Right atrium auricular region (tissue), 2 donors: Measurements from ENCODE around the gene GALNT16. TPM values are rescaled to one million over a fixed set of nuclear protein-coding genes. Genes with fewer than 3 reads are reported as not detected.
"Not testable (repeated sequence)": the region's sequence is repeated elsewhere in the genome, so short reads cannot be mapped to it uniquely, and the experiment has no call there.

ENCODE experiments used
- DNase-seq: peaks from one replicate; pipeline ENCODE4 v3.0.0-alpha.2; 2019; ENCODE audit warnings: low spot score
- H3K27ac ChIP-seq, 2 donors: fragments of 200-600 bp; sonication (generic); 1 replicate in 1 of 2; 2 replicates in 1 of 2; pipeline ENCODE4 v1.5.1; 2016 to 2019
- H3K27me3 ChIP-seq, 2 donors: fragments of 200-600 bp; sonication (generic); one replicate each; pipeline versions ENCODE4 v1.5.1 to v1.6.0; 2017 to 2019
- H3K36me3 ChIP-seq: fragments of 200-600 bp; sonication (generic); one replicate; pipeline ENCODE4 v1.5.1; 2016
- H3K4me1 ChIP-seq, 2 donors: fragments of 200-600 bp; sonication (generic); one replicate each; pipeline versions ENCODE4 v1.5.1 to v1.6.0; 2017 to 2019
- H3K4me3 ChIP-seq, 2 donors: fragments of 200-600 bp; sonication (generic); 1 replicate in 1 of 2; 2 replicates in 1 of 2; pipeline ENCODE4 v1.5.1; 2017 to 2019; ENCODE audit warnings: mild to moderate bottlenecking in 1 of 2, moderate library complexity in 1 of 2
- H3K9me3 ChIP-seq, 2 donors: fragments of 200-600 bp; sonication (generic); one replicate each; pipeline ENCODE4 v1.5.1; 2019
- total RNA-seq, 2 donors: library from RNA; depleted of rRNA; stranded (reverse); fragments of >200 nt; gene quantifications; one replicate each; pipeline ENCODE4 v1.1.0, GENCODE V29; 2016
- TF ChIP-seq, protein P1 (sequence below), 2 donors: fragments of 200-600 bp; sonication (generic); IDR thresholded peaks; one replicate each; pipeline ENCODE4 v1.5.1; 2019; ENCODE audit warnings: antibody characterized with exemption in 2 of 2

The GALNT16 gene
- total RNA-seq, 2 donors from 2014 or later, result 17.9 to 56.8 TPM

DNA sequence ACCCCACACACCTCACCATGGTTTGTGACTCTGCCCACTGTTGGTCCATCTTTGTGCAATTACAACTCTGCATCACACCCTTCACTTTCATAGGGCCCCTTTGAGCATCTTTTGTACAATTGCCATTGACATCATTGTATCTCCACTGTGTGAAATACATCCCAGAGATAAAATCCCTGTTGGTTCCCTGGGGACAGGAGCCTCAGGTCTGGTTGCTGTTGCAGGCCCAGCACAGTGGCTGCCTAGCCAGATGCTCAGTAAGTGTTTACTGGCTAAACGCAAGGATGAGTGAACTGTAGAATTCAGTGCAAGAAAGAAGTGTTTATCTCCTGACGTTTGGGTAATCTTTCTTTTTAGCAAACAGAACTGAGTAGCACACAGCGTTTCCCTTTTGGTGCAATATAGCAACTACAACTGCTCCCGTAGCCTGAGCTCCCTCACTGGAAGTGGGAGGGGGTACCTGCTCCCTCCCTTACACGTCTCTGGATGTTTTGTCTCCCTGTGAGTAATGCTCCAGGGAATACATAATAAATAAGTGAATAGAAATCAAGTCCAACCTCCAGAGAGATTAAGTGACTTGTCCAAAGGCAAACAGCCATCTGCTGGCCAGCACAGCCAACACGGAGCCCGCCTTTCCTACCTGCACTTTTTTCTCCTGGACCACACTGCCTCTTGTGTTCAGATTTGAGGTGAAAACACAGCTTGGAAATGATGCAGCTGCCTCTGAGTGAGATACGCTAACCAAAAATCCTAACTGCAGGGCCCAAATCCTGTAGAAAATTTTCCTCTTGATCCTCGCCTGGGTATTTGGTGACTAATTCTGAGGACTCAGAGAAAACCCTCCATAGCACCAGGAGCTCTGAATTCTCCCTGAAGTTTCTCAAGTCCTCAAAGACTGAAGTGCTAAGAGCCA, 27.4 kb downstream of the GALNT16 start:
- Histone ChIP-seq H3K4me3 (no peak overlapping the region), H3K36me3 (no peaks in the 10 kb centered on the region), H3K4me1 (peaks cover 0 to 46% of the 10 kb centered on the region in 2 donors), H3K27me3 (no peaks in the 10 kb centered on the region), H3K9me3 (no peaks in the 10 kb centered on the region), H3K27ac (peak overlapping the region; percentile 48 to 62)
- peak; percentile 60 for DNase-seq
- TF ChIP-seq, protein P1, sequence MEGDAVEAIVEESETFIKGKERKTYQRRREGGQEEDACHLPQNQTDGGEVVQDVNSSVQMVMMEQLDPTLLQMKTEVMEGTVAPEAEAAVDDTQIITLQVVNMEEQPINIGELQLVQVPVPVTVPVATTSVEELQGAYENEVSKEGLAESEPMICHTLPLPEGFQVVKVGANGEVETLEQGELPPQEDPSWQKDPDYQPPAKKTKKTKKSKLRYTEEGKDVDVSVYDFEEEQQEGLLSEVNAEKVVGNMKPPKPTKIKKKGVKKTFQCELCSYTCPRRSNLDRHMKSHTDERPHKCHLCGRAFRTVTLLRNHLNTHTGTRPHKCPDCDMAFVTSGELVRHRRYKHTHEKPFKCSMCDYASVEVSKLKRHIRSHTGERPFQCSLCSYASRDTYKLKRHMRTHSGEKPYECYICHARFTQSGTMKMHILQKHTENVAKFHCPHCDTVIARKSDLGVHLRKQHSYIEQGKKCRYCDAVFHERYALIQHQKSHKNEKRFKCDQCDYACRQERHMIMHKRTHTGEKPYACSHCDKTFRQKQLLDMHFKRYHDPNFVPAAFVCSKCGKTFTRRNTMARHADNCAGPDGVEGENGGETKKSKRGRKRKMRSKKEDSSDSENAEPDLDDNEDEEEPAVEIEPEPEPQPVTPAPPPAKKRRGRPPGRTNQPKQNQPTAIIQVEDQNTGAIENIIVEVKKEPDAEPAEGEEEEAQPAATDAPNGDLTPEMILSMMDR (IDR thresholded peaks at IDR 0.05), result no peak

DNA sequence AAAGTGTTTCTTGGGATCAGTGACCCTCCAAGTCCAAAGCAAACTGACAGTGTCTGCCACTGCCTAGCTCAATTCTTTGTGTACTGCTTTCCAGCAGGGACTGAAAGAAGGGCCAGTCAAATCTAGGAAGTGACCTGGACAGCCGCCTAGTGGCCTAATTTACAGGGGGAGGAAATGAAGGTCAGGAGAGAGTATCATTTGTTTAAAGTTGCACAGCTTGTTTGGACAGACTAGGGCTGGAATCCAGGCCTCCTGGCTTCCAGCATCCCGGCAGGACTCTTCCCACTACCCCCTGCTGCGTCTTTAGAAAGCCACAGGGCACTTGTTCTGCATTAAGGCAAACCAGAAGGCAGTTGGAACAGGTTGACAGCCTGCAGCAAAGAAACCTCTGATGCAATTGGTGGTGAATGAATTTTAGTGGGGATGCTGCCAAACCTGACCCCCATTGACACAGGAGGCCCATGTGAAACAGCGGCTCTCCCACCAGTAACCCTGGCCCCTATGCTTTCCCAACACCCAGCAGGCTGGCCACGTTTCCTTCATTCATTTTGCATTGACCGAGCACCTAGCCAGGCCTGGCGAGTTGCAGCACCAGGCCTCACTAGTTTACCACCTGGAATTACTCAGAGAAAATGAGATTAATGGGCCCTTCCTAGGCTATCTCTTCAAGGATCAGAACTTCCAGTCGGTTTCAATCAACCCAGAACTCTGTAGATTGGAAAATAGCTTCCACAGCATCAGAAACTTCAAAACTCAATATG, 28.2 kb downstream of the GALNT16 start:
- peak; percentile 67 for DNase-seq
- peak overlapping the region; percentile 48 to 62 for H3K27ac ChIP-seq

DNA sequence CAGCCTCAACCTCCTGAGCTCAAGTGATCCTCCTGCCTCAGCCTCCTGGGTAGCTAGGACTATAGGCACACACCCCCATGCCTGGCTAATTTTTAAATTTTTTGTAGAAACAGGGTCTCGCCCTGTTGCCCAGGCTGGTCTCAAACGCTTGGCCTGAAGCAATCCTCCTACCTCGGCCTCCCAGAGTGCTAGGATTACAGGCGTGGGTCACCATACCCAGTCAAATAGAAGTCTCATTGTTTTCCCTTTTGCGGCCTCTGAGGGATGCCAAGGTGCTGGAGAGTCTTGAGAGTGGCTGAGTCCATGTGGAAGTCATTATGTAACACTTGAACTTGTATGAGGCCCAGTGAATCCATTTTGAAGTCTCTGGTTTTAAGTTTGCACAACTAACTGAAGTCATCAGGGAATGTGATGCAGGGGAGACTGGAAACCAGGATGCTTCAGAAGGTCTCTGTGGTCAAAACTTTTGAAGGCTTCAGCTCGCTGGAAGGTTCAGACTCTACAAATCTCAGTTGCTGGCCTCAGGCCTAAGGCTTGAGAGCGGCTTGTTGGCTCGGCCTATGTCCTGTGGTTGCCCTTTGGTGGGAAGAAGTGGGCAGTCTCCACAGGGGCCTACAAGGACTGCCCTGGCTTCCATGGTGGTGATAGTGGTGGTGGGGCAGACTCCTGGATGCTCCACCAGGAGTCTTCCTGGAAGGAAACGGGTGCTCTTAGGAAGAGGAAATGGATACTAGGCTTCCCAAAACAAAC, 29.2 kb downstream of the GALNT16 start:
- TF ChIP-seq, protein P1 (IDR thresholded peaks at IDR 0.05), result no peak
- Histone ChIP-seq H3K4me1 (peaks cover 0 to 47% of the 10 kb centered on the region in 2 donors), H3K36me3 (no peaks in the 10 kb centered on the region), H3K9me3 (no peaks in the 10 kb centered on the region), H3K27ac (peak overlapping the region in 1 of 2 donors; percentile 21), H3K4me3 (no peak overlapping the region), H3K27me3 (no peaks in the 10 kb centered on the region)
- peak; percentile 46 for DNase-seq

More for the DNA sequence above, 28.2 kb downstream of the GALNT16 start:
- no peaks in the 10 kb centered on the region for H3K27me3 ChIP-seq
- no peaks in the 10 kb centered on the region for H3K9me3 ChIP-seq
- H3K4me1 ChIP-seq, result peaks cover 0 to 47% of the 10 kb centered on the region in 2 donors
- H3K36me3 ChIP-seq, result no peaks in the 10 kb centered on the region
- H3K4me3 ChIP-seq, result no peak overlapping the region
- TF ChIP-seq, protein P1 (IDR thresholded peaks at IDR 0.05), result peak in 1 of 2 donors; percentile 59

DNA sequence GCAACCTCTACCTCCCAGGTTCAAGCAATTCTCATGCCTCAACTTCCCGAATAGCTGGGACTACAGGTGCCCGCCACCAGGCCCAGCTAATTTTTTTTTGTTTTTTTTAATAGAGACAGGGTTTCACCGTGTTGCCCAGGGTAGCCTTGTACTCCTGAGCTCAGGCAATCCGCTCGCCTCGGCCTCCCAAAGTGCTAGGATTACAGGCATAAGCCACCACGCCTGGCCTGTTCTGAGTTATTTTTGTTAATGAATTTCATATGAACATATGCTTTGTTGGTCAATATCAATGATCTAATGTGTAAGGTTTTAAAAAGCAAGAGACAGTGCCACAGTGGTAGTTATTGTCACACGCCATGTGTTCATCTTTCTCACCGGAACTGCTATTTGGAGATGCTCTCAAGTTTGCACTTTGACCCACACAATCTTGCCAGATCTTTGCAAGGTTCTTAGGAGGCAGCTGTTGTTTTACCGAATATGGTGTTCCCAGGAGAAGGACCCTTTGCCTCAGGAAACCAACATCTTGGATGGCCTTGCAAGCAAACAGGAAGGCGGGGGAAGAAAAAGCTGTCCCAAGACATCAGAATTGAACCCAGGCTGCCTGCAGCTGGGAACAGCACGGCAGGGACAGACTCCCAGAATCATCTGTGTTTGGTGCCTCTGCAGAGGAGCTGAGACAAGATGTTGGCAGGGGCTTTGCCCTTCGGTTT, 30.0 kb downstream of the GALNT16 start:
- Histone ChIP-seq H3K27me3 (no peaks in the 10 kb centered on the region), H3K4me3 (no peak overlapping the region), H3K4me1 (peaks cover 0 to 47% of the 10 kb centered on the region in 2 donors), H3K36me3 (no peaks in the 10 kb centered on the region), H3K9me3 (no peaks in the 10 kb centered on the region), H3K27ac (peak overlapping the region; percentile 19 to 21)
- TF ChIP-seq, protein P1 (IDR thresholded peaks at IDR 0.05), result no peak
- peak; percentile 36 for DNase-seq

DNA sequence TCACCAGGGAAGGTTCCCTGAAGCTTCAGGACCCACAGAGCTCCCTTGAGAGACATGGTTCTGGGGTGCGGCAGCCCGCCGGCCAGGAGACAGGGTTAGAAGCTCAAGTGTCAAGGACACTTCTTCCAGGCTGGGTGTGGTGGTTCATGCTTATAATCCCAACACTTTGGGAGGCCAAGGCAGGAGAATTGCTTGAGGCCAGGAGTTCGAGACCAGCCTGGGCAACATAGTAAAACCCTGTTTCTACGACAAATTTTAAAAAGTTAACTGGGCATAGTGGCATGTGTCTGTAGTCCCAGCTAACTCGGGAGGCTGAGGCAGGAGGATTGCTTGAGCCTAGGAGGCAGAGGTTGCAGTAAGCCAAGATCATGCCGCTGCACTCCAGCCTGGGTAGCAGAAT, 30.9 kb downstream of the GALNT16 start:
- not testable (repeated sequence) for H3K27ac ChIP-seq, H3K9me3 ChIP-seq, H3K4me3 ChIP-seq, H3K36me3 ChIP-seq, H3K27me3 ChIP-seq
- H3K4me1 ChIP-seq, result peaks cover 0 to 47% of the 10 kb centered on the region in 2 donors
- DNase-seq, result peak; percentile 36
